Measurements from ENCODE around the gene RREB1.

The RREB1 gene

GRCh38 chr6:7127680-7128079 is 19.9 kb downstream of the RREB1 start:
- no peak for DNase-seq

GRCh38 chr6:7129360-7129759 is 21.6 kb downstream of the RREB1 start:
- no peak for DNase-seq

GRCh38 chr6:7129784-7130569 is 22.2 kb downstream of the RREB1 start:
- DNase-seq, result peak; percentile 73

- DNase-seq, result no peak
These were observed 23.6 kb downstream of the RREB1 start for GRCh38 chr6:7131390-7131789.

DNA sequence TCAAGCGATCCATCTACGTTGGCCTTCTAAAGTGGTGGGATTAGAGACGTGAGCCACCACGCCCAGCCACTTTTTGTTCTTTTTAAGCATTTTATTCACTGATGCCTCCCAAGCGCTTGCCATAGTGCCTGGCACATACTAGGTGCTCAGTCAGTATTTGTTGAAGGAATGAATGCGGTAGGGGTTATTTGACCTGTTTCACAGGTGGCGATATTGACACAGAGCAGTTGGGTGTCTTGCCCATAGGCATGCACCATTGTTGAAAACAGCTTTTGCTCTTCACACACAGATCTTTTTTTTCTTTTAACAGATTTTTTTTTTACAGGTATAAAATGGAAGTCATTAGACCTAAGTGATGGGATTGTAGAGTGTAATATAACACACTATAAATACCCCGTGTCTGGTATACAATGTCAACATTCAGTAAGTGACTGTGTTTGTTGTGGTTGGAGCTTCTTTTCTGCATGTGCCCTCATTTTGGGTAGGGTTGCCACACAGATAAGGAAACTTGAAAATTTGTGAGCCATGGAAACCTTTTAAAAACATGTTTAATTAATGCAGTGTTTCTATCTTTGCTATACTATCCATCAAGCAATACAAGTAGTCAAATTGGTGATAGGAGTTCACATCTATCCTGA is 24.8 kb downstream of the RREB1 start:
- no peak for DNase-seq

GRCh38 chr6:7134999-7135745 is 27.4 kb downstream of the RREB1 start:
- peak; percentile 47 for DNase-seq

DNA sequence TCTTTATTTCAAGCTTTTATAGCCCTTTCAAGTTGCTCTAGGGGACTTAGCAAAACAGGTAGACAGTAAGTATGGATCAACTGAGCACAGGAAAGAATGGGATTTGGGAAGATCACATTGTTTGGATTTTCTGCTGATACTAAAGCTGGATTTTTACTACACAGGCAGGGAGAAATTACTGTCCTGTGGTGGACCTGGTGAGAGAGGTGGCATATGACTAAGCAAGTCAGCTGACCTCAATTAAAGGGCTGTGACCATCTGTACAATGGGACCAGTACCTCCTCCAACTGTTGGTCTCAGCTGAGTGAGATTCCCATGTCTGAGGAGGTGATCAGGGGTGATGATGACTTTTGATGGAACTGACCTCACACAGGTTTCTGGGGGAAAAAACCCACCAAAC is 28.0 kb downstream of the RREB1 start:
- no peak for DNase-seq

DNA sequence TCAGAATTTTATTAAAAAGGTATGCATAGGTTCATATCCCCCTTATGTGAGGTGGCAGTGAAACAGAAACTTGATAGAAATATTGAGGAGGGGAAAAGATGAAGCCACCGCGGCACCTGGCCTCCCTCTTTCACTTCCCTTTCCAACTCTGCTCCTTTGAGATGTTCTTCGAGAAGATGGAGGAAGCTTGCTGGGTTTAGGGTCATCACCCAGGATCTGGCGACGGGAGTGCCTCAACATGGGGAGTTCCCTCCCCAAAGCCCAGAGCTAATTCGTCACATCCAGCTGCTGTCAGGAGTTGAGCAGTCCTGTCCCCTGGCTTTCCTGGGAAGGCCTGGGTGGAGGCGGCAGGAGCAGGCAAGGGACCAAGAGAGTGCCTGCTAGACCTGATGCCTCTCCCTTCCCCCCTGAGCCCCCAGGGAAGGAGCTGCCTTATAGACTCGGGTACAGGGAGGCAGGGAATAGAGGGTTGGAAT is 29.1 kb downstream of the RREB1 start:
- no peak for DNase-seq

DNA sequence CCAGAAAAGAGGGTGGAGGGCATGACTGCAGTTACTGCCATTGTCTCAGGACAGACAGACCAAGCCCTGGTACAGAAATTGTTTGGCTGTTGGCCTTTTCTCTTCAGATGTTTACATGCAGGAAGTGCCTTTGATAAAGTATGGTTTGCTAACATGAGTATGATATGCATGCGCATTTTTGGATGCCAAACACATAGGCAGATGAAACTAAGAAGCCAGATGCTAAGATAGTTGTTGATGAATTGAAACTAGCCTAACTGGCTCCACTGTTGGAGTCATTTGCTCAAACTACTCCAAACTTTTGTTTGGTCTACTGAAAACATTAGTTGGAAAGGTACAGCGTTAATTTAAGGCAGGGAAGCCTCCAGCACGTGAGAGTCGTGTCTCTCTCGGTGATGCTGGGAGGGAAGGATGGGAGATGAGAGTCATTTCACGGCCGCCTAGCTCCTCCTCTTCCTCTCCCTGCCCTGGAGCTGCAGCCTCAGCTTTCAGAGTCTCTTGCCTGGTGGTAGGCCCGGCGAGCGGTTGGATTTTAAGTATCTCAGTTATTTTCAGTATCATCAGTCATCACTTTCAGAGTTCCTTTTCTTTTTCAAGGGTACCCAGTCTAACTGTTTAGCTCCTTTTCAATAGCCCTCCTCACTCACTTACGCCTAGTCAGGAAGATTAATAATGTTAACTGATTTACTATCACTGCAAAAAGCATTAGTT is 29.7 kb downstream of the RREB1 start:
- peak; percentile 84 for DNase-seq

DNA sequence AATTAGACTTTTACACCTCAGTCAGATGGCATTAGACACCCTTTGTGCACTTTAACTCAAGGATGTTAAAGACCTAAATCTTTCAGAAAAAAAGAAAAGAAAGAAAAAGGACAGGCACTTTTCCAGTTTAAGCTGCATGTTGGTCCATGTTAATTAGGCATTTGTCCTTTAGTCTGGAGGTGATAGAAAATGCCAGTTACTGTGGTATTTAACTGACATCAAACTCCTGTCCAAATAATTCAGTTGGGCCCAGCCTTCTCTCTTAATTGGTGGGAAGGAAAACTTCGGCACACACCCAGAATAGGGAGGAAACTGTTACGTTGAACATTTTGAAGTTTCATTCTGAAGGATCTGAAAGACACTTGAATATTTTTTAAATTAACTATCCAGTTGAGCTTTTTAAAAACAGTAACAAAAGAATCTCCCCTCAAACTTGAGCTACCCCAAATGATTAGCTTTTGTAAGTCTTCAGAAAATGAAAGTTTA is 30.3 kb downstream of the RREB1 start:
- DNase-seq, result peak; percentile 76

DNA sequence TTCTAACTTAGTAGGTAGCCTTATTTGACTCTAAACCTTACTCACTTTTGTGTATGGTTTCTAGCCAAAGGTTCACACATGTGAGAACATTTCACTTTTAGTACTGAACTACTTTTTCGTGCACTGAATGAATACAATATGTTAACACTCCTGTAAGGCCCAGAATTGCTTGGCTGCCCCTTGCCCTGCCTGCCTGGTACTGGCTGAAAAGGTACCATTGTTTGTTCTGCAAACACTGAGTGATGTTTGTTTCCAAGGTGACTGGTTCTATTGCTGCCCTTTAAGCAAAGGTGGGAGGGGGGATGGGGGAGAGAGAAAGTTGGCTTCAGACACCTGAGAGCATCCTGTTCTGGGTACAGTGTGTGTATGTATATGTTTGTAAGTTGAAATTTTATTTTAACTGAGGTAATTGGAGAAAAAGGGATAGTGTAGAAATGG is 31.2 kb downstream of the RREB1 start:
- DNase-seq, result no peak

DNA sequence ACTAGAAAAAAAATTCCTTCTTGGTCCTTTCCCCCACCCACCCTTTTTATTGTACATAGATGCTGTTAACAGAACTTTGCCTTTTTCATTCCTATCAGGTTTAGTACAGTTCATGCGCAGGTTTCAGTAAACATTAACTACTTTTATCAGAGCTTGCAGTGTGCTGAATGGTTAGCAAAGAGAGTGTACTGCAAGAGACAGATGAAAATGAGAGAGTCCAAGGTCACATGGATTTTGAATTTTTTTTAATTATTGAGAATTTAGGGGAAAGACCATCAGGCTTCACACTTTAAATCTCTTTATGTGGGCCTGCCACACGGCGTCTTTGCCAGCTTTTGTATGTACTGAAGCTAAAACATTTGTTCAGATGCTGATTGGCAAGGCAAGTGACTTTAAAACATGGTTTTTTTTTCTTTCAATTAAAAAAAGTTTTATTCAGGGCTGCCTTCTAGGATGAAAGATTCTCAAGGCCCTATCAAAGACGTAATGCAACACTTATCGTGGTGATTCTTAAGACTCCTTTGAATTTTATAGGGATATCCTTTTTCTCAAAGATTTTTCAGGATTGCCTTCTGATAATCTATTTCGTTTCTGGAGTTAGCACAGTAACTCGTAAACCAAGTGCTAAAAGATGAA is 32.2 kb downstream of the RREB1 start:
- DNase-seq, result peak; percentile 75

DNA sequence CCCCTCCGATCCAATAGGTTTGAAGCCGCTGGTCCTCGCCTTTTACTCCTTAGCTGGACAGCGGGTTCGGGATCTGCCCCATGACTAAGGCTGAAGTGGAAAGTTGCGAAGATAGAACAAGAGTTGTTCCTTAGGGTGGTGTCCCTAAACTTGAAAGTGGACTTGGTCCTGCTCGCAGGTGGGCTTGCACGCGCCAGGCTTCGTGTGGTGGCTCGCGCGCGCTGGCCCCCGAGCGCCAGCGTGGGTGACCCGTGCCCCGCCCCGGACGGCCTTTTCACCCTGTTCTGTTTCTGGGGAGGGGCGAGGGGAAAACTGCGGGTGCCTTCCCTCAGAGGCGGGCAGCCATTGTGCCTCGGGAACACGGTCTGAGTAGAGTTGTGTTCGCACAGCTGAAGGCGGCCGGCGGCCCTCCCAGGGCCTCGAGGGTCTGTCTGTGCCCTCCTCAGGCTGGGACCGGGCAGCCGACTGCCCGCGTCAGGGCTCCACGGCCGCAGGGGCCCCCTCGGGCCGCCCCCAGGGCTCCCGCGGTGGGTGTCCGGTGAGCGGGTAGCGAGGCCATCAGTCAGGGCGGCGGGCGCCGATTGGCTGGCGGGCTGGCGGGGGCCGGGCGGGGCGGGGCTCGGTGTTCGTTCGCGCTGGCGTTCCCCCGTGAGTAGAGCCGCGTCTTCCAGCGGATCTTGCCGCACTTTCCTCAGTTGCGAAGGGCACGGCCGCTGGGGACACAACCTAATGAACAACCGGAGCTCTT is 33.0 kb downstream of the RREB1 start:
- DNase-seq, result peak; percentile 91

DNA sequence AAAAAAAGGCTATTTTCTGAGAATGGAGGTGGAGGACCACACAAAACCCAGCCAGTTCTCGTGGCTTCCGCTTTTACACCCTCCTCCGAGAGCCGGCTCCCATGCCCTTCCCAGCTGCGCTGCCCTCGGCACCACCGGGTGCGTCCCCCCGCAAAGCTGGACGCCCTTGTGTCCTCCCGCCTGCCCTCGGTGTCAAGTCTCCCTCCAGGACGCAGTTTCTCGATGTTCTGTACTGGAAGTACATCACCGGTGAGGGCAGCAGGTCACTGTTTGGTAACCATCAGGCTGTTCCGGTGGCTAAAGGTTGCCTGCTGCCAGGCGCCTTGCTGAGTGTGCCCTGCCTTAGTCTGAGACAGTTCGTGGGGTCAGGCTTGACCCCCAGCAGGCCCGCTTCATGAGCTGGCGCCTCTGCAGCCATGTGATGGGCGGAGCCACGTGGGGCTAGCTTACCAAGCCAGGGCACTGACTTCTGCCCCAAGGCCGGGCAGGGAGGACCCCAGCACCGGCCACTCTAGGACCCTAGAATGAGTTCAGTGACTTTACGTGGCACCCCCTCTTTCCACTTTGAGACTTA is 34.6 kb downstream of the RREB1 start:
- DNase-seq, result no peak

DNA sequence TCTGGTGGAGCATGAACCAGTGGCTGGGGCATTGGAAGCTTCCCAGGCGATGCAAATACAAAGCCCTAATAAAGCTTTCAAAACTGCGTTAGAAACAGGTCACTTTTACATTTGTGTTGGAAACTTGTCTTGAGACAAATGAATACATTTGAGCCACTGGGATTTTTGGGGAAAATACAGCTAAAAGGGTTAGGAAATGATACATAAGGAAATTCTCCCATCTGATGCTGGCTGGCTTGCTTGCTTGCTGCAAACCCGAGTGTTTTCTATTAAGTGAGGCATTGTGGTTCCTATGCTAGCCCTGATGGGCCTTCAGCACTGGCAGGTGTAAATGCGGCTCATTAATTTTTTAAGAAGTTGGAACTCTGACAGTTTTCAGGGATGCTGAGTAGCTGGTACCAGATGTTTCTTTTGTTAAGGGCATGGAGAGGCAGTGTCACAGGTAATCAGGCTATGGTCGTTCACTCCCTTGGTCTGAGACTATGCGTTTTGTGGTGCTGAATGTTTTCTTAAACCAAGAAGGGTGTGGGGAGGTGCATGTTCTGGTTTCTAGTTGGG is 35.2 kb downstream of the RREB1 start:
- no peak for DNase-seq

- peak; percentile 89 for DNase-seq
These were observed 35.8 kb downstream of the RREB1 start for GRCh38 chr6:7143476-7143974.

DNA sequence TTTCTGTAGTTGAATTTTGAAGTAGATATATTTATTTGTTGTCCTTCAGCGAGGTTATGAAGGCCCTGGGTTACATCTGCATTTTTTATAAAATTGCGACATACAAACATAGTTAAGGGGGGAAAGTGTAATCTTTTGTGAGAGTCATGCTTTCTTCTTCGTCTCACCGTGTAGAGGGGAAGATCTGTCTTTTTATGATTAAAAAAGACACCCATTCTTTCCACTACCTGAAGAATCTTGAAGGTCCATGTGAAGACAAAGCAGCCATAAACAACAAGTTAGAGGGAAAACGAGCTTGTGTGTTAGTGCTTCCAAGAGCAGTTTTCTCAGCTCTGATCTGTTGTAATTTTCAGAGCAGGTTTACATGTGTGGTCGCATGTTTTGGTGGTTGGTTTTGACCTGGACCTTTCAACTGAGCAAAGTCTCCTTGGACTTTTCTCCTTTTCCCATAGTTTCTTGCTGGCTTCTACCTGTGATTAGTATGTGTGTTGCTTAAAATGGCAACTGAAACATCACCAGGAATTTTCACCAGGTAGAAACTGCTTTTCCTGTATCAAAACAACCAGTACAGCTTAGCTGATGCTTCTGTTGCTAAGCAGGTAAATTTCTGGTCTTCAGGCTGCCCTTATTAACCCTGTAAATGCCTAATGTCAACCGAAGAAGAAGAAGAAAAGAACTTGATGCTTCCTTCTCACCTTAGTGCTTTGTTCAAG is 37.3 kb downstream of the RREB1 start:
- DNase-seq, result peak; percentile 68

- DNase-seq, result no peak
These were observed 37.8 kb downstream of the RREB1 start for GRCh38 chr6:7145585-7145884.

DNA sequence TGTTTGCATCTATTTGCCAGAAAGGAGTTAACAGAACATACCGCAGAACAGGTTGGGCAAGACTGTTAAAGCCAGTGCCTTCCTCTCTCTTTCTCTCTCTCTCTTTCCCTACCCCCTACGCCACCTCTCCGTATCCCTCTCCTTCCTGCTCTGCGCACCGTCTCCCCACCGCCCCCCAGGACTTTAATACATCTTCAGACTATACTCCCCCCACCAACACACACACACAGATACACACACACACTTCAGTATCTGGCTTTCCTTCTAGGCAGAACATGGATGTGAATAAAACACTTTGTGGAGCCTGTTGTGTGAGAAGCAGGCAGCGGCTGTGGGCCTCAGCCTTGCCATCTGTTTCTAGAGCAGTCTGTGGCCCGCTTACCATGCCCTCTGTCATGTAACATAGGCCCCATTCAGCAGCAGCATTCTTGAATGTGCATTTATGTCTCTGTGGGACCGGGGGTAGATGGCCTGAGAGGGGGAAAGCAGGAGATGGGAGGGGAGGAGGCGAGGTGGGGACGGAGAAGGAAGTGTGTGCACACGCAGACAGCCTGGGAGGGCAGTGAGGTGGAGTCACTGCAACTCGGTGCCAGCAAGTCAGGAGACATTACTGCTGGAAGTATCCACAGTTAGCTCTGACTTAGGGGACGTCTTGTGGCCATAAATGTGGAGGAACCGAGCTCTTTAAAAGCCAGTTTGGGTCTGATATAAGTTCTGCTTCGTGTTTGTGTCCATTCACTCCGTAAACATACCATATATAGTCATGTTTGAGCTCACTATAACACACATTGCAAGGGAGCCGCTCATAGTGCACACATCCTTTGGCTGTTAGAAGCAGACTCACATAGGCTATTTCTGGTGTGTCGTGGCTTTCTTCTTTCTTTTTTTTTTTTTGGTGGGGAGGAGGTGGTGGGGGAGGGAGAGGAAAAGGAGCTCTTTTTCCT is 38.4 kb downstream of the RREB1 start:
- peak; percentile 90 for DNase-seq
